K562 (cell line): ENCODE results near the gene FAM53B. TPM values are rescaled to one million over a fixed set of nuclear protein-coding genes. Genes with fewer than 3 reads are reported as not detected.

Experiments used
- HNRNPUL1 ChIP-seq: fragments of 200-400 bp; formaldehyde crosslinking; IDR thresholded peaks from 2 replicates; pipeline ENCODE4 v1.6.1; 2017; ENCODE audit warnings: low read length
- POLR2AphosphoS2 ChIP-seq: IDR thresholded peaks from 2 replicates; pipeline ENCODE4 v1.6.1; 2012; ENCODE audit warnings: low read length, improper control_type of control experiment
- RAD21 ChIP-seq, 2 experiments: fragments of 250-450 bp in 1 of 2; fragments of 450-650 bp in 1 of 2; sonication (Bioruptor Pico) in 1 of 2; formaldehyde crosslinking in 1 of 2; IDR thresholded peaks in 1 of 2; conservative IDR thresholded peaks in 1 of 2; 2 replicates each; pipeline versions ENCODE4 v1.4.0 to v1.8.0; 2020 to 2022; ENCODE audit warnings: mild to moderate bottlenecking in 2 of 2, moderate library complexity in 1 of 2
- TEAD4 ChIP-seq, 2 experiments: sonication (generic) in 1 of 2; formaldehyde crosslinking in 1 of 2; IDR thresholded peaks; 2 replicates each; pipeline versions ENCODE4 v1.6.1 to v1.8.0; 2012 to 2022; ENCODE audit warnings: borderline replicate concordance in 1 of 2, inconsistent platforms in 1 of 2, low read length in 1 of 2, mild to moderate bottlenecking in 1 of 2, missing genetic modification reagents in 1 of 2
- polyA plus RNA-seq, 8 experiments: library from polyadenylated mRNA; depleted of rRNA in 4 of 8; stranded (reverse) in 5 of 8; unstranded in 3 of 8; fragments of >200 nt; fragmentation: Nextera tagmentation in 2 of 8; fragmentation: Illumina TruSeq in 1 of 8; extraction: Ambion mirVana in 2 of 8; extraction: Trizol in 1 of 8; gene quantifications; 2 replicates each; pipeline versions ENCODE4 v1.2.1 to v1.2.3, GENCODE V29; 2011 to 2014; ENCODE audit warnings: inconsistent platforms in 1 of 8, missing spikeins in 1 of 8
- total RNA-seq, 7 experiments: library from RNA; depleted of rRNA in 6 of 7; stranded (reverse); fragments of >200 nt in 6 of 7; fragmentation: Illumina TruSeq in 2 of 7; extraction: Trizol in 2 of 7; gene quantifications; 2 replicates each; pipeline versions ENCODE4 v1.2.1 to v1.2.3, GENCODE V29; 2011 to 2021; ENCODE audit warnings: low replicate concordance in 1 of 7
- TF ChIP-seq, protein P1 (sequence below): sonication (generic); formaldehyde crosslinking; IDR thresholded peaks from 2 replicates; pipeline ENCODE4 v1.8.1; 2022; ENCODE audit warnings: missing genetic modification reagents
- TF ChIP-seq, protein P2 (sequence below): fragments of 450-650 bp; IDR thresholded peaks from 2 replicates; pipeline ENCODE4 v1.6.1; 2017; ENCODE audit warnings: antibody characterized with exemption, mild to moderate bottlenecking
- TF ChIP-seq, protein P3 (sequence below), 2 experiments: fragments of 200-800 bp in 1 of 2; sonication (Bioruptor generic) in 1 of 2; sonication (generic) in 1 of 2; formaldehyde crosslinking in 1 of 2; IDR thresholded peaks in 1 of 2; conservative IDR thresholded peaks in 1 of 2; 2 replicates each; pipeline versions ENCODE4 v1.5.0 to v1.6.1; 2016 to 2020; ENCODE audit warnings: missing compliant biosample characterization in 1 of 2, missing genetic modification characterization in 1 of 2, missing genetic modification reagents in 1 of 2

FAM53B gene
- total and polyA plus RNA-seq, 9 of the 15 experiments (the other 6 are each of a cell fraction or from before 2014, with no cell fraction given), result 0.03 to 16.5 (median 5.0) TPM

DNA sequence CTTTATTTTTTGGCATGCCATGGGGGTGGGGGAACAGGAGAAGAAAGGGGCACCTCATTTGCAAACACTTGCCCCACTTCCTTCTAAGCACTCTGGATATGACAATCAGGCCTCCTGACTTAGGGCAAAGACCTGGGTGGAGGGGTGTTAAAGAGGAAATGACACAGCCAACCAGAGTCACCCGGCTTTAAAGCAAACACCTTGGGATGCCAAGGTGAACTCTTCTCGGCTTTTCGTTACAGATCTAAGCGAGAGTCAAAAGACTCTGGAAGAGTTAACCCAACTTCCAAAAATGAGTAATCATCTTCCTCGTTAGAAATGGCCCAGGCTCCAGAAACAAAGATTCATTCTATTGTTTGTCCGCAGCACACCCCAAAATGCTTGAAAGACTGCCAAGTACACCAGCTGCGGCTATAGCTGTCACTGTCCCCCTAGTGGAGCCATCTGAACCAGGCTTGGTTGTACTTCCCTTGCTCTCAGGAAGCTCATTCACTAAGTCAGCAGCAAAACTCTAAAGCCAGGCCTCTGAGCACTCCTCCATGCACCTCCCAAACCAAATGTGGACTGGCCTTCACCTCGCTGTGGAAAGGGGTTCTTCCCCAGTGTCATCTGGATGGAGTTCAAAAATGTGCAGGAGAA lies 24.8 kb downstream of the FAM53B start (continued):
- TF ChIP-seq, protein P1, sequence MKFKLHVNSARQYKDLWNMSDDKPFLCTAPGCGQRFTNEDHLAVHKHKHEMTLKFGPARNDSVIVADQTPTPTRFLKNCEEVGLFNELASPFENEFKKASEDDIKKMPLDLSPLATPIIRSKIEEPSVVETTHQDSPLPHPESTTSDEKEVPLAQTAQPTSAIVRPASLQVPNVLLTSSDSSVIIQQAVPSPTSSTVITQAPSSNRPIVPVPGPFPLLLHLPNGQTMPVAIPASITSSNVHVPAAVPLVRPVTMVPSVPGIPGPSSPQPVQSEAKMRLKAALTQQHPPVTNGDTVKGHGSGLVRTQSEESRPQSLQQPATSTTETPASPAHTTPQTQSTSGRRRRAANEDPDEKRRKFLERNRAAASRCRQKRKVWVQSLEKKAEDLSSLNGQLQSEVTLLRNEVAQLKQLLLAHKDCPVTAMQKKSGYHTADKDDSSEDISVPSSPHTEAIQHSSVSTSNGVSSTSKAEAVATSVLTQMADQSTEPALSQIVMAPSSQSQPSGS, result no peak
- TF ChIP-seq HNRNPUL1 (no peak), POLR2AphosphoS2 (no peak), TEAD4 (IDR thresholded peaks at IDR 0.05; ENCODE audit: low read length) (no peak), TEAD4 (CRISPR knock-in tag; IDR thresholded peaks at IDR 0.05; ENCODE audit: borderline replicate concordance) (no peak), RAD21 (CRISPR knock-in tag; conservative IDR thresholded peaks at IDR 0.05 in 1 of 2, IDR thresholded peaks at IDR 0.05 in 1 of 2) (peak; percentile 7 to 18; a peak in 1 of 4 replicates)
- TF ChIP-seq, protein P2, sequence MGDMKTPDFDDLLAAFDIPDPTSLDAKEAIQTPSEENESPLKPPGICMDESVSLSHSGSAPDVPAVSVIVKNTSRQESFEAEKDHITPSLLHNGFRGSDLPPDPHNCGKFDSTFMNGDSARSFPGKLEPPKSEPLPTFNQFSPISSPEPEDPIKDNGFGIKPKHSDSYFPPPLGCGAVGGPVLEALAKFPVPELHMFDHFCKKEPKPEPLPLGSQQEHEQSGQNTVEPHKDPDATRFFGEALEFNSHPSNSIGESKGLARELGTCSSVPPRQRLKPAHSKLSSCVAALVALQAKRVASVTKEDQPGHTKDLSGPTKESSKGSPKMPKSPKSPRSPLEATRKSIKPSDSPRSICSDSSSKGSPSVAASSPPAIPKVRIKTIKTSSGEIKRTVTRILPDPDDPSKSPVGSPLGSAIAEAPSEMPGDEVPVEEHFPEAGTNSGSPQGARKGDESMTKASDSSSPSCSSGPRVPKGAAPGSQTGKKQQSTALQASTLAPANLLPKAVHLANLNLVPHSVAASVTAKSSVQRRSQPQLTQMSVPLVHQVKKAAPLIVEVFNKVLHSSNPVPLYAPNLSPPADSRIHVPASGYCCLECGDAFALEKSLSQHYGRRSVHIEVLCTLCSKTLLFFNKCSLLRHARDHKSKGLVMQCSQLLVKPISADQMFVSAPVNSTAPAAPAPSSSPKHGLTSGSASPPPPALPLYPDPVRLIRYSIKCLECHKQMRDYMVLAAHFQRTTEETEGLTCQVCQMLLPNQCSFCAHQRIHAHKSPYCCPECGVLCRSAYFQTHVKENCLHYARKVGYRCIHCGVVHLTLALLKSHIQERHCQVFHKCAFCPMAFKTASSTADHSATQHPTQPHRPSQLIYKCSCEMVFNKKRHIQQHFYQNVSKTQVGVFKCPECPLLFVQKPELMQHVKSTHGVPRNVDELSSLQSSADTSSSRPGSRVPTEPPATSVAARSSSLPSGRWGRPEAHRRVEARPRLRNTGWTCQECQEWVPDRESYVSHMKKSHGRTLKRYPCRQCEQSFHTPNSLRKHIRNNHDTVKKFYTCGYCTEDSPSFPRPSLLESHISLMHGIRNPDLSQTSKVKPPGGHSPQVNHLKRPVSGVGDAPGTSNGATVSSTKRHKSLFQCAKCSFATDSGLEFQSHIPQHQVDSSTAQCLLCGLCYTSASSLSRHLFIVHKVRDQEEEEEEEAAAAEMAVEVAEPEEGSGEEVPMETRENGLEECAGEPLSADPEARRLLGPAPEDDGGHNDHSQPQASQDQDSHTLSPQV, result peak; percentile 44; the same call in 1 of the 2 replicates
- TF ChIP-seq, protein P3, sequence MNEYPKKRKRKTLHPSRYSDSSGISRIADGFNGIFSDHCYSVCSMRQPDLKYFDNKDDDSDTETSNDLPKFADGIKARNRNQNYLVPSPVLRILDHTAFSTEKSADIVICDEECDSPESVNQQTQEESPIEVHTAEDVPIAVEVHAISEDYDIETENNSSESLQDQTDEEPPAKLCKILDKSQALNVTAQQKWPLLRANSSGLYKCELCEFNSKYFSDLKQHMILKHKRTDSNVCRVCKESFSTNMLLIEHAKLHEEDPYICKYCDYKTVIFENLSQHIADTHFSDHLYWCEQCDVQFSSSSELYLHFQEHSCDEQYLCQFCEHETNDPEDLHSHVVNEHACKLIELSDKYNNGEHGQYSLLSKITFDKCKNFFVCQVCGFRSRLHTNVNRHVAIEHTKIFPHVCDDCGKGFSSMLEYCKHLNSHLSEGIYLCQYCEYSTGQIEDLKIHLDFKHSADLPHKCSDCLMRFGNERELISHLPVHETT (CRISPR knock-in tag; conservative IDR thresholded peaks at IDR 0.05 in 1 of 2, IDR thresholded peaks at IDR 0.05 in 1 of 2), result no peak
- TF ChIP-seq, all 486 proteins: peak for 11
